ENCODE data around the gene SH3BP1. TPM values are rescaled to one million over a fixed set of nuclear protein-coding genes. Genes with fewer than 3 reads are reported as not detected.

Gene SH3BP1
- polyA plus RNA-seq, 3 donors, result 20.0 to 214 (median 20.0) TPM

GRCh38 chr22:37704645-37705044 is 65.2 kb downstream of the SH3BP1 start:
- Histone ChIP-seq H3K9ac (ENCODE audit: insufficient read depth, low read length, poor library complexity, severe bottlenecking) (no peak overlapping the region), H4K20me1 (ENCODE audit: insufficient read depth, low read length) (no peaks in the 10 kb centered on the region), H3K27me3 (ENCODE audit: control insufficient read depth in 2 of 2, insufficient read depth in 2 of 2, low read length in 2 of 2) (no peaks in the 10 kb centered on the region), H3K27ac (ENCODE audit: low read depth in 1 of 2, low read length in 2 of 2) (no peak overlapping the region), H3K9me3 (replicated peaks in 1 of 2; ENCODE audit: control insufficient read depth in 1 of 2, insufficient read depth in 1 of 2, low read length in 2 of 2) (no peaks in the 10 kb centered on the region), H3K36me3 (replicated peaks in 1 of 2; ENCODE audit: control insufficient read depth in 1 of 2, insufficient read depth in 2 of 2, low read length in 2 of 2) (no peaks in the 10 kb centered on the region), H2AFZ (ENCODE audit: insufficient read depth, low read depth, low read length, poor library complexity, severe bottlenecking) (no peak overlapping the region), H3K4me3 (replicated peaks in 1 of 3; ENCODE audit: low read depth in 2 of 3, low read length in 3 of 3) (no peak overlapping the region), H3K4me2 (replicated peaks; ENCODE audit: extremely low read depth, low read length, poor library complexity, severe bottlenecking) (no peak overlapping the region), H3K4me1 (ENCODE audit: control insufficient read depth in 1 of 2, insufficient read depth in 2 of 2, low read length in 2 of 2) (peaks cover 42 to 47% of the 10 kb centered on the region in 2 donors), H3K79me2 (ENCODE audit: insufficient read depth, low read length) (no peaks in the 10 kb centered on the region)
- H3K27me3 Mint-ChIP-seq (ENCODE audit: low read depth in 3 of 3), result peaks cover 1 to 3% (median 2%) of the 10 kb centered on the region in 3 donors
- H3K36me3 Mint-ChIP-seq, result peaks cover 24 to 57% of the 10 kb centered on the region in 2 donors
- no peak for TF ChIP-seq CTCF (IDR thresholded peaks at IDR 0.05)
- peaks cover 0 to 2% (median 0%) of the 10 kb centered on the region in 7 donors for H3K9me3 Mint-ChIP-seq
- no peak overlapping the region for H3K27ac Mint-ChIP-seq
- H3K4me3 Mint-ChIP-seq, result no peak overlapping the region
- 0% methylated on average over 2 of the region's 3 CpGs for WGBS (ENCODE audit: insufficient coverage)
- peaks cover 42% of the 10 kb centered on the region for H3K4me1 Mint-ChIP-seq
- no peak for DNase-seq
- intact Hi-C loops (cut with micrococcal nuclease), result no loop called here

- Histone ChIP-seq H3K79me2 (ENCODE audit: insufficient read depth, low read length) (no peaks in the 10 kb centered on the region), H2AFZ (ENCODE audit: insufficient read depth, low read depth, low read length, poor library complexity, severe bottlenecking) (no peak overlapping the region), H3K36me3 (replicated peaks in 1 of 2; ENCODE audit: control insufficient read depth in 1 of 2, insufficient read depth in 2 of 2, low read length in 2 of 2) (no peaks in the 10 kb centered on the region), H3K27me3 (ENCODE audit: control insufficient read depth in 2 of 2, insufficient read depth in 2 of 2, low read length in 2 of 2) (no peaks in the 10 kb centered on the region), H3K4me3 (replicated peaks in 1 of 3; ENCODE audit: low read depth in 2 of 3, low read length in 3 of 3) (no peak overlapping the region), H3K9ac (ENCODE audit: insufficient read depth, low read length, poor library complexity, severe bottlenecking) (no peak overlapping the region), H3K4me2 (replicated peaks; ENCODE audit: extremely low read depth, low read length, poor library complexity, severe bottlenecking) (no peak overlapping the region), H3K4me1 (ENCODE audit: control insufficient read depth in 1 of 2, insufficient read depth in 2 of 2, low read length in 2 of 2) (peaks cover 42 to 46% of the 10 kb centered on the region in 2 donors), H4K20me1 (ENCODE audit: insufficient read depth, low read length) (no peaks in the 10 kb centered on the region), H3K9me3 (replicated peaks in 1 of 2; ENCODE audit: control insufficient read depth in 1 of 2, insufficient read depth in 1 of 2, low read length in 2 of 2) (no peaks in the 10 kb centered on the region), H3K27ac (ENCODE audit: low read depth in 1 of 2, low read length in 2 of 2) (no peak overlapping the region)
- Mint-ChIP-seq H3K36me3 (peaks cover 28 to 60% of the 10 kb centered on the region in 2 donors), H3K27ac (peak overlapping the region in 1 of 7 donors; percentile 40), H3K27me3 (ENCODE audit: low read depth in 3 of 3) (peaks cover 0 to 3% (median 1%) of the 10 kb centered on the region in 3 donors), H3K9me3 (peaks cover 0 to 2% (median 0%) of the 10 kb centered on the region in 7 donors), H3K4me3 (peak overlapping the region in 1 of 2 donors; percentile 28), H3K4me1 (peaks cover 41% of the 10 kb centered on the region)
- no peak for DNase-seq
- WGBS (ENCODE audit: insufficient coverage), result 100% methylated on average over 2 of the region's 3 CpGs
- no peak for TF ChIP-seq CTCF (IDR thresholded peaks at IDR 0.05)
- intact Hi-C loops (cut with micrococcal nuclease), result no loop called here
Observed at GRCh38 chr22:37705205-37705604, 65.7 kb downstream of the SH3BP1 start.

Small RNAs within 50 kb of the gene (small RNA-seq; reads per million reads assigned to genes)
- gene RN7SL385P (ENCODE audit: insufficient read length, low read depth), result not detected

Other genes with a start within 250 kb of the SH3BP1 start
- under 1 TPM in 1 of 3 donors, not detected in 2; 0.01 TPM for gene ELFN2, start 212.2 kb upstream of the SH3BP1 start, polyA plus RNA-seq
- 100 to 1,000 TPM in 2 of 3 donors, 10 to 100 TPM in 1; 84.1 to 196 (median 181) TPM for gene MFNG, start 153.3 kb upstream of the SH3BP1 start, polyA plus RNA-seq
- gene CARD10, start 120.3 kb upstream of the SH3BP1 start, polyA plus RNA-seq, result under 1 TPM in 1 of 3 donors, not detected in 2; 0.03 TPM
- gene CDC42EP1, start 79.2 kb upstream of the SH3BP1 start, polyA plus RNA-seq, result 10 to 100 TPM in 1 of 3 donors, 1 to 10 TPM in 2; 5.9 to 13.2 (median 8.5) TPM
- gene LGALS2, start 59.6 kb upstream of the SH3BP1 start, polyA plus RNA-seq, result 100 to 1,000 TPM; 654 to 878 (median 865) TPM
- 10 to 100 TPM; 19.8 to 91.0 (median 24.8) TPM for gene GGA1, start 30.8 kb upstream of the SH3BP1 start, polyA plus RNA-seq
- gene PDXP, start 19.1 kb downstream of the SH3BP1 start, polyA plus RNA-seq, result 1 to 10 TPM; 1.0 to 4.7 (median 4.3) TPM
- gene LGALS1, start 36.0 kb downstream of the SH3BP1 start, polyA plus RNA-seq, result 1,000 to 10,000 TPM; 1,719 to 2,320 (median 1,844) TPM
- gene NOL12, start 46.7 kb downstream of the SH3BP1 start, polyA plus RNA-seq, result 10 to 100 TPM; 47.3 to 52.0 (median 49.2) TPM
- gene TRIOBP, start 57.4 kb downstream of the SH3BP1 start, polyA plus RNA-seq, result 10 to 100 TPM; 43.0 to 46.6 (median 44.7) TPM
- 1 to 10 TPM in 2 of 3 donors, under 1 TPM in 1; 0.56 to 1.9 (median 1.1) TPM for gene GCAT, start 168.3 kb downstream of the SH3BP1 start, polyA plus RNA-seq
- not detected for gene GALR3, start 183.7 kb downstream of the SH3BP1 start, polyA plus RNA-seq
- 10 to 100 TPM in 1 of 3 donors, 1 to 10 TPM in 2; 7.4 to 20.6 (median 9.5) TPM for gene ANKRD54, start 204.7 kb downstream of the SH3BP1 start, polyA plus RNA-seq
- gene EIF3L, start 209.8 kb downstream of the SH3BP1 start, polyA plus RNA-seq, result 100 to 1,000 TPM; 209 to 503 (median 246) TPM

Data from CD14-positive monocyte (primary cell).